ENCODE results near the gene SMYD3.

- TF ChIP-seq, protein P1, sequence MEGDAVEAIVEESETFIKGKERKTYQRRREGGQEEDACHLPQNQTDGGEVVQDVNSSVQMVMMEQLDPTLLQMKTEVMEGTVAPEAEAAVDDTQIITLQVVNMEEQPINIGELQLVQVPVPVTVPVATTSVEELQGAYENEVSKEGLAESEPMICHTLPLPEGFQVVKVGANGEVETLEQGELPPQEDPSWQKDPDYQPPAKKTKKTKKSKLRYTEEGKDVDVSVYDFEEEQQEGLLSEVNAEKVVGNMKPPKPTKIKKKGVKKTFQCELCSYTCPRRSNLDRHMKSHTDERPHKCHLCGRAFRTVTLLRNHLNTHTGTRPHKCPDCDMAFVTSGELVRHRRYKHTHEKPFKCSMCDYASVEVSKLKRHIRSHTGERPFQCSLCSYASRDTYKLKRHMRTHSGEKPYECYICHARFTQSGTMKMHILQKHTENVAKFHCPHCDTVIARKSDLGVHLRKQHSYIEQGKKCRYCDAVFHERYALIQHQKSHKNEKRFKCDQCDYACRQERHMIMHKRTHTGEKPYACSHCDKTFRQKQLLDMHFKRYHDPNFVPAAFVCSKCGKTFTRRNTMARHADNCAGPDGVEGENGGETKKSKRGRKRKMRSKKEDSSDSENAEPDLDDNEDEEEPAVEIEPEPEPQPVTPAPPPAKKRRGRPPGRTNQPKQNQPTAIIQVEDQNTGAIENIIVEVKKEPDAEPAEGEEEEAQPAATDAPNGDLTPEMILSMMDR (IDR thresholded peaks at IDR 0.05): no peak
- TF ChIP-seq POLR2A (IDR thresholded peaks at IDR 0.05; ENCODE audit: low read depth) (no peak), EP300 (IDR thresholded peaks at IDR 0.05) (no peak), POLR2AphosphoS5 (IDR thresholded peaks at IDR 0.05) (no peak)
Observed at GRCh38 chr1:245869847-245870246, 637.2 kb downstream of the SMYD3 start.
